T-helper 2 cell treated with Interferon-gamma antibody and Interleukin-4, amounts not matched to agents 5 μg/mL and 100 μg/mL, for 36 hours (primary cell): Measurements from ENCODE around the gene DLK2.
"Not testable (repeated sequence)": the region's sequence is repeated elsewhere in the genome, so short reads cannot be mapped to it uniquely, and the experiment has no call there.

Experiments used
- DNase-seq: peaks from one replicate; pipeline ENCODE4 v3.0.0; 2021; ENCODE audit warnings: low spot score
- H3K27ac Mint-ChIP-seq: one replicate; pipeline ENCODE4 v1.8.0; 2021; ENCODE audit warnings: mild to moderate bottlenecking, mixed read lengths
- H3K27me3 Mint-ChIP-seq: one replicate; pipeline ENCODE4 v1.8.0; 2021; ENCODE audit warnings: low read depth, mixed read lengths
- H3K36me3 Mint-ChIP-seq: one replicate; pipeline ENCODE4 v1.8.0; 2021; ENCODE audit warnings: low read depth, mixed read lengths
- H3K4me1 Mint-ChIP-seq: one replicate; pipeline ENCODE4 v1.8.0; 2021; ENCODE audit warnings: low read depth, mixed read lengths
- H3K4me3 Mint-ChIP-seq: one replicate; pipeline ENCODE4 v1.8.0; 2022; ENCODE audit warnings: mild to moderate bottlenecking, moderate library complexity, mixed read lengths
- H3K9me3 Mint-ChIP-seq: one replicate; pipeline ENCODE4 v1.8.0; 2021; ENCODE audit warnings: mixed read lengths

The DLK2 gene

GRCh38 chr6:43471399-43471798 lies 16.1 kb upstream of the DLK2 start:
- H3K27ac Mint-ChIP-seq = no peak overlapping the region
- no peaks in the 10 kb centered on the region for H3K9me3 Mint-ChIP-seq
- no peak for DNase-seq
- peaks cover 17% of the 10 kb centered on the region for H3K27me3 Mint-ChIP-seq
- H3K4me3 Mint-ChIP-seq = no peak overlapping the region
- H3K4me1 Mint-ChIP-seq = no peaks in the 10 kb centered on the region
- H3K36me3 Mint-ChIP-seq = no peaks in the 10 kb centered on the region

DNA sequence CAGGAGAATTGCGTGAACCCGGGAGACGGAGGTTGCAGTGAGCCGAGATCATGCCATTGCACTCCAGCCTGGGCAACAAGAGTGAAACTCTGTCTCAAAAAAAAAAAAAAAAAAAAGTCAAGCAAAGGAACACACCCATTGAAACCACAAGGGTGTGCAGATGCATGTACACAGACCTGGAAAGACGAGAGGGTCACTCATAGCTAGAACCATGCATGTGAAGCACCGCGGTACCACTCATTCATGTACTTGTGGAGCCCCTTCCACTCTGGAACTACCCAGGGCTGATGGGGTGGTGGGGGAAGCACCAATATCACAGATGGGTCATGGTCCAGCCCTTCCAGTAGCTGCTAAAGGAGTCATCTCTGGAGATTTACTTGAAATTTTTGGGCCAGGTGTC lies 14.6 kb upstream of the DLK2 start:
- Mint-ChIP-seq H3K4me3 (no peak overlapping the region), H3K27me3 (peaks cover 17% of the 10 kb centered on the region), H3K27ac (no peak overlapping the region), H3K9me3 (no peaks in the 10 kb centered on the region), H3K36me3 (no peaks in the 10 kb centered on the region), H3K4me1 (no peaks in the 10 kb centered on the region)
- no peak for DNase-seq

DNA sequence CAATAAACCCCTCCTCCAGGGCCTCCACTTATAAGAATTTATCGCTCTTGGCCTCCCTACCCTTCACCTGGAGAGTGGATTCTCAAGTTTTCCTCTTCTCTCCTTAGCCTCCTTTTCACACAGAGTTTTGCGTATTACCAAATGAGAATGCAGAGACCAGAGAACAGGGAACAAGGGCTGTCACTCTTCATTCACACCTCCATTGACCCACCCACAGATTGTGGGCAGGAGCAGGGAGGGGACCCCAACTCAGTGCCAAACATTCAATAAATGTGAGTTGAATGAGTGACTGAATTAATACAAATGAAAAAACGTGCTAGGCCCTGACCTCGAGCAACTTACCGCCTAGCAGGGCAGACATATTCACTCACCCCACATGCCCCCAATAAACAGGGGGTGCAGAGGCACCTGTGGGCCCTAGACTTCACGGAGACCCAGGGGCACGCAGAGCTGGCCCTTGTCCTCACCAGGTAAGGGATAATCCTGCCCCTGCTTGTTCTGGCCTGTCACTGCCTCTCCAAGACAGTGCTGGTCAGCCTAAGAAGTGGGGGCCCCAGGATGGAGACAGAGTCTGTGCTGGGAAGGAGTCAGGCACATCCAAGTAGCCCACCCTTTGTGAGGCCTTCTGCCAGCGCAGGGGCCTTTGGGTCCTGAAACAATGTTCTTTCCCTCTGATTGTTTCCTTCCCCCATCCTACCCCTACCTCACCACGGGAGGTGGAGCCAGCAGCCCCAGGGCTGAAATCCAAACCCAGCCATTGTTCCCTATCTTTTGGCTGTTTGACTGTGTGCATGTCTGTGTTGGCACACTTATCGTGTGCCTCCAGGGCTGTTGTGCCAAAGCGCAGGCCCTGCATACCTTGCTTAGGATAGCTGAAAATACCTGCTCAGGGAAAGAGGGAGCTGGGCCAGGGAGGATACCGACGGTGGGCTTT lies 13.7 kb upstream of the DLK2 start:
- Mint-ChIP-seq H3K9me3 (no peaks in the 10 kb centered on the region), H3K36me3 (no peaks in the 10 kb centered on the region), H3K4me1 (no peaks in the 10 kb centered on the region), H3K4me3 (no peak overlapping the region), H3K27me3 (peaks cover 17% of the 10 kb centered on the region), H3K27ac (no peak overlapping the region)
- DNase-seq = no peak

DNA sequence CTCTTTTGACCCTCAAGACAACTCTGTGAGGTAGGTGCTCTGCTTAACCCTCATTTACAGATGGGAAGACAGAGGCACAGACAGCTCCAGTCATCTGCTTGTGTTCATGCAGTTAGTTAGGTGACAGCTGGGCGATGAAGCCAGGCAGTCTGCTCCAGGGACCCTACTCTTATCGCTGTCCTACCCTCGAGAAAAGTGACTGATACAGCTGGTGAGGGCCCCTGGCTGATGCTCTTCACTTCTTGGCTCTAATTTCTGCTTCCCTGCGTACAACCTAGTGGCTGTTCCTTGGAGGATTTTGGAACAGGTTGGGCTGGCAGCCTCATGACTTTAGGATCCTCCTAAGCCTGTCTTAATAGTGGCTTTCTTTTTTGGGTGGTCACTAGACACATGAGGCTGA lies 12.9 kb upstream of the DLK2 start:
- Mint-ChIP-seq H3K27ac (no peak overlapping the region), H3K27me3 (peaks cover 17% of the 10 kb centered on the region), H3K36me3 (no peaks in the 10 kb centered on the region), H3K4me1 (no peaks in the 10 kb centered on the region), H3K9me3 (no peaks in the 10 kb centered on the region), H3K4me3 (no peak overlapping the region)
- no peak for DNase-seq

- Mint-ChIP-seq H3K27me3 (peaks cover 21% of the 10 kb centered on the region), H3K4me3 (no peak overlapping the region), H3K9me3 (no peaks in the 10 kb centered on the region), H3K27ac (no peak overlapping the region), H3K36me3 (no peaks in the 10 kb centered on the region), H3K4me1 (no peaks in the 10 kb centered on the region)
- DNase-seq = no peak
Observed at GRCh38 chr6:43467752-43468151, 12.4 kb upstream of the DLK2 start.

- H3K4me3 Mint-ChIP-seq, H3K9me3 Mint-ChIP-seq, H3K27ac Mint-ChIP-seq, DNase-seq, H3K36me3 Mint-ChIP-seq, H3K4me1 Mint-ChIP-seq: not testable (repeated sequence)
- peaks cover 26% of the 10 kb centered on the region for H3K27me3 Mint-ChIP-seq
Observed at GRCh38 chr6:43467265-43467664, 11.9 kb upstream of the DLK2 start.

GRCh38 chr6:43465948-43466347 lies 10.6 kb upstream of the DLK2 start:
- DNase-seq = no peak
- Mint-ChIP-seq H3K4me1 (no peaks in the 10 kb centered on the region), H3K27me3 (peaks cover 26% of the 10 kb centered on the region), H3K27ac (no peak overlapping the region), H3K36me3 (no peaks in the 10 kb centered on the region), H3K9me3 (no peaks in the 10 kb centered on the region), H3K4me3 (no peak overlapping the region)

DNA sequence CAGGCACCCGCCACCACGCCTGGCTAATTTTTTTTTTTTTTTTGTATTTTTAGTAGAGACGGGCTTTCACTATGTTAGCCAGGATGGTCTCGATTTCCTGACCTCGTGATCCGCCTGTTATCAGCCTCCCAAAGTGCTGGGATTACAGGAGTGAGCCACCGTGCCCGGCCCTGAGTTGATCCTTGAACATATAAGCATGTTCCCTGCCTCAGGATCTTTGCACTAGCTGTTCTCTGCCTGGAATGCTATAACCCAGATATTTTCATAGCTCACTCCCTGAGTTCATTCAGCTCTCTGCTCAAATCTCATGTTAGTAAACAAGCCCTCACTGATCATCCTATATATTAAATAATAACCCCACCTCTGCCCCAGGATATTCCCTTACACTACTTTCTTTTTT lies 9.0 kb upstream of the DLK2 start:
- no peak overlapping the region for H3K4me3 Mint-ChIP-seq
- no peaks in the 10 kb centered on the region for H3K4me1 Mint-ChIP-seq
- H3K27ac Mint-ChIP-seq = no peak overlapping the region
- no peaks in the 10 kb centered on the region for H3K36me3 Mint-ChIP-seq
- H3K27me3 Mint-ChIP-seq = peaks cover 29% of the 10 kb centered on the region
- H3K9me3 Mint-ChIP-seq = no peaks in the 10 kb centered on the region
- no peak for DNase-seq

DNA sequence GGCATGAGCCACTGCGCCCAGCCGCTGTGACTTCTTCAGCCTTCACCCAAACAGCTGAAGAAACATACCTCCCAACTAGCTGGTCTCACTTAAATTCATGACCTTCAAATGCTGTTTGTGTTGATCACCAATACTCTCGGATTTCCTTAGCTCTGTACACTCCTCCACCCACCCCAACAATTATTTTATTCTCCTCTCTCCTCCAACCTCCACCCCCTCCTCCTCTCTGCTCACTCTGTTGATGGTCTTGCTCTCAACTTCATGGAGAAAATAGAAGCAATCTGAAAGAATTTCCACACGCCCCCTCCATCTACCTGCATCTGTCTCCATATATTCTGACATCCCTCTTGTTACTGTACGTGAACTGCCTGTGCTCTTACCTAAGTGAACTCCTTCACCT lies 6.6 kb upstream of the DLK2 start:
- H3K27ac Mint-ChIP-seq = no peak overlapping the region
- peaks cover 26% of the 10 kb centered on the region for H3K27me3 Mint-ChIP-seq
- no peaks in the 10 kb centered on the region for H3K4me1 Mint-ChIP-seq
- no peak for DNase-seq
- H3K36me3 Mint-ChIP-seq = no peaks in the 10 kb centered on the region
- no peak overlapping the region for H3K4me3 Mint-ChIP-seq
- H3K9me3 Mint-ChIP-seq = no peaks in the 10 kb centered on the region

- no peak overlapping the region for H3K27ac Mint-ChIP-seq
- H3K9me3 Mint-ChIP-seq = no peaks in the 10 kb centered on the region
- peaks cover 6% of the 10 kb centered on the region for H3K4me1 Mint-ChIP-seq
- H3K4me3 Mint-ChIP-seq = no peak overlapping the region
- no peaks in the 10 kb centered on the region for H3K36me3 Mint-ChIP-seq
- H3K27me3 Mint-ChIP-seq = peaks cover 37% of the 10 kb centered on the region
- DNase-seq = no peak
Observed at GRCh38 chr6:43460032-43460431, 4.7 kb upstream of the DLK2 start.

- H3K36me3 Mint-ChIP-seq = no peaks in the 10 kb centered on the region
- no peak overlapping the region for H3K4me3 Mint-ChIP-seq
- H3K4me1 Mint-ChIP-seq = peaks cover 6% of the 10 kb centered on the region
- H3K27ac Mint-ChIP-seq = no peak overlapping the region
- peaks cover 37% of the 10 kb centered on the region for H3K27me3 Mint-ChIP-seq
- H3K9me3 Mint-ChIP-seq = no peaks in the 10 kb centered on the region
- DNase-seq = no peak
Observed at GRCh38 chr6:43459535-43459934, 4.2 kb upstream of the DLK2 start.

DNA sequence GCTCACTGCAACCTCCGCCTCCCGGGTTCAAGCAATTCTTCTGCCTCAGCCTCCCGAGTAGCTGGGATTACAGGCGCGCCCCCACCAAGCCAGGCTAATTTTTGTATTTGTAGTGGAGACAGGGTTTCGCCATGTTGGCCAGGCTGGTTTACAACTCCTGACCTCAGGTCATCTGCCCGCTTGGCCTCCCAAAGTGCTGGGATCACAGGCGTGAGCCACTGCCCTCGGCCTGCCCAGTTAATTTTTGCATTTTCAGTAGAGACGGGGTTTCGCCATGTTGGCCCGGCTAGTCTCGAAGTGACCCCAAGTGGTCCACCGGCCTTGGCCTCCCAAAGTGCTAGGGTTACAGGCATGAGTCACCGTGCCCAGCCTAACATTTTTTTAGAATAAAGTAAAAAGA lies 2.8 kb upstream of the DLK2 start:
- not testable (repeated sequence) for DNase-seq, H3K9me3 Mint-ChIP-seq, H3K27ac Mint-ChIP-seq, H3K4me3 Mint-ChIP-seq, H3K36me3 Mint-ChIP-seq
- peaks cover 43% of the 10 kb centered on the region for H3K27me3 Mint-ChIP-seq
- H3K4me1 Mint-ChIP-seq = peaks cover 10% of the 10 kb centered on the region

DNA sequence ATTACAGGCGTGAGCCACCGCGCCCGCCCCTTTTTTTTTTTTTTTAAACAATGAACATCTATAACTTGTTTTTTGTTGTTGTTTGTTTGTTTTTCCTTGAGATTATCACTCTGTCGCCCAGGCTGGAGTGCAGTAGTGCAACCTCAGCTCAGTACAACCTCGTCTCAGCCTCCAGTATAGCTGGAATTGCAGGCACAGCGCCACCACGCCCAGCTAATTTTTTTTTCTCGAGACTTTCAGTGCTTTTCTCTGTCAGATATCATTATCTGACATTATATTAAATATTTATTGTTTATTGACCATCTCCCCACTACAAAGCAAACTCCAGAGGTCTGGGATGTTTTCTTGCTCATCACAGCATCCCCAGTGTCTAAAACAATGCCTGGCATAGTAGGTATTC lies 2.3 kb upstream of the DLK2 start:
- H3K9me3 Mint-ChIP-seq = no peaks in the 10 kb centered on the region
- peaks cover 39% of the 10 kb centered on the region for H3K27me3 Mint-ChIP-seq
- H3K4me3 Mint-ChIP-seq = no peak overlapping the region
- peaks cover 10% of the 10 kb centered on the region for H3K4me1 Mint-ChIP-seq
- no peak overlapping the region for H3K27ac Mint-ChIP-seq
- H3K36me3 Mint-ChIP-seq = peaks cover 5% of the 10 kb centered on the region
- DNase-seq = no peak

DNA sequence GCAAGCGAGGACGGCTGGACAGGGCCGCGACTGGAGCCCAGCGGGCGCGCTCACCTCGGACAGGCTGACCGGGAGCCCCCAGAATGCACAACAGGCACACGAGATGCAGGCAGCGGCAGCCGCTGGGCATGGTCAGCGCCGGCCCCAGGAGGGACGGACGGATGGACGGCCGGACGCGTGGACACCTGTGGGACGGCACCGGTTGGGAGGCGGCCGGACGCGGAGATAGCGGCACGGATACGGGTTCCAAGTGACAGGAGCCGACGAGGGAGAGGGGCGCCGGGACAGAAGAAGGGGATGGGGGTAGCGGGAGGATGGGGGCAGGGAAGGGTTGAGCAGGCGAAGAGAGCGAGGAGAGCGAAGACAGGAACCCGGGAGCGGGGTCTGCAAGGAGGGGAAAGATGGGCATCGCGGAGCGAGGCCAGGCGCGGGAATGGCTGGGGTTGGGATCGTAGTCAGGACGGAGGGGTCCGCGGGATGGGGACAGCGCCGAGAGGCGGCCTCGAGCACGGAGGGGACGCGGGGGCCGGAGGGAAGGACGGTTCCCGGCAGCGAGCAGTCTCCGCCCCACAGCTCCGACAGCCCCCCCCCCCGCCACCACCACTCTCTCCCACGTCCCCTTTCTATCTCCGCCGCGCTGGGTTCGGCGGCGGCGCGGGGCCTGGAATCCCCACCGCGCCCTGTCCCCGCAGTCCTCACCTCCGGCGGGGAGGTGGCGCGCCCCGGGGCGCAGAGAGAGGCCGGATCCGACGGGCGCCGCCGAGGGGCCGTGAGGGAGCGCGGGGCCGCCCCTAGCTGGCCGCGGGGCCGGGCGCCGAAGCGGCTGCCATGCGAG lies 435 bp downstream of the DLK2 start:
- Mint-ChIP-seq H3K4me1 (peaks cover 10% of the 10 kb centered on the region), H3K9me3 (no peaks in the 10 kb centered on the region), H3K4me3 (peak overlapping the region; percentile 61), H3K36me3 (peaks cover 13% of the 10 kb centered on the region), H3K27ac (no peak overlapping the region), H3K27me3 (peaks cover 32% of the 10 kb centered on the region)
- DNase-seq = no peak
